22Rv1 (cell line): ENCODE results near the gene CBLB.

ENCODE experiments used
- H3K27ac ChIP-seq: fragments of 450-650 bp; 2 replicates; pipeline ENCODE4 v1.5.1; 2017
- ZFX ChIP-seq: fragments of 450-650 bp; IDR thresholded peaks from 2 replicates; pipeline ENCODE4 v1.6.1; 2017; ENCODE audit warnings: antibody characterized with exemption, borderline replicate concordance
- TF ChIP-seq, protein P1 (sequence below): fragments of 450-650 bp; IDR thresholded peaks from 2 replicates; pipeline ENCODE4 v1.5.1; 2017; ENCODE audit warnings: mild to moderate bottlenecking

The CBLB gene

DNA sequence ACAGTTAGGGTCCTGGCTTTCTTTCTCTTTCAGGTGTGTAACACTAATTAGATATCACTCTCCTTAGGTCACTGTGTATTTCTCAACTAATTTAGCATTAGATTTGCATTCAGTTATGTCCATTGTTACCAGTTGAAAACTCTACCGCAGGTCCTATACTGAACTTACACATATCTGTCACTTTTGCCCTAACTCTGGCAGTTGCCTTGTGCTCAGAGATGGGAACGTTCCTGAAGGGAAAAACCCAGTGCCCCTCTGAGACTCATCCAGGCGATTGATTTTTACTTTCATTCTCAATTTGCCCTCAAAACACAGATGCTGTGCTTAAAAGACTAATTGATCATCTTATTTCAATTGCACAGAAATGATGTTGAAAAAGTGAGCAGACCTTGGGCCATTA is 253.0 kb downstream of the CBLB start:
- TF ChIP-seq ZFX = no peak
- TF ChIP-seq, protein P1, sequence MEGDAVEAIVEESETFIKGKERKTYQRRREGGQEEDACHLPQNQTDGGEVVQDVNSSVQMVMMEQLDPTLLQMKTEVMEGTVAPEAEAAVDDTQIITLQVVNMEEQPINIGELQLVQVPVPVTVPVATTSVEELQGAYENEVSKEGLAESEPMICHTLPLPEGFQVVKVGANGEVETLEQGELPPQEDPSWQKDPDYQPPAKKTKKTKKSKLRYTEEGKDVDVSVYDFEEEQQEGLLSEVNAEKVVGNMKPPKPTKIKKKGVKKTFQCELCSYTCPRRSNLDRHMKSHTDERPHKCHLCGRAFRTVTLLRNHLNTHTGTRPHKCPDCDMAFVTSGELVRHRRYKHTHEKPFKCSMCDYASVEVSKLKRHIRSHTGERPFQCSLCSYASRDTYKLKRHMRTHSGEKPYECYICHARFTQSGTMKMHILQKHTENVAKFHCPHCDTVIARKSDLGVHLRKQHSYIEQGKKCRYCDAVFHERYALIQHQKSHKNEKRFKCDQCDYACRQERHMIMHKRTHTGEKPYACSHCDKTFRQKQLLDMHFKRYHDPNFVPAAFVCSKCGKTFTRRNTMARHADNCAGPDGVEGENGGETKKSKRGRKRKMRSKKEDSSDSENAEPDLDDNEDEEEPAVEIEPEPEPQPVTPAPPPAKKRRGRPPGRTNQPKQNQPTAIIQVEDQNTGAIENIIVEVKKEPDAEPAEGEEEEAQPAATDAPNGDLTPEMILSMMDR = no peak
- no peak overlapping the region for H3K27ac ChIP-seq

DNA sequence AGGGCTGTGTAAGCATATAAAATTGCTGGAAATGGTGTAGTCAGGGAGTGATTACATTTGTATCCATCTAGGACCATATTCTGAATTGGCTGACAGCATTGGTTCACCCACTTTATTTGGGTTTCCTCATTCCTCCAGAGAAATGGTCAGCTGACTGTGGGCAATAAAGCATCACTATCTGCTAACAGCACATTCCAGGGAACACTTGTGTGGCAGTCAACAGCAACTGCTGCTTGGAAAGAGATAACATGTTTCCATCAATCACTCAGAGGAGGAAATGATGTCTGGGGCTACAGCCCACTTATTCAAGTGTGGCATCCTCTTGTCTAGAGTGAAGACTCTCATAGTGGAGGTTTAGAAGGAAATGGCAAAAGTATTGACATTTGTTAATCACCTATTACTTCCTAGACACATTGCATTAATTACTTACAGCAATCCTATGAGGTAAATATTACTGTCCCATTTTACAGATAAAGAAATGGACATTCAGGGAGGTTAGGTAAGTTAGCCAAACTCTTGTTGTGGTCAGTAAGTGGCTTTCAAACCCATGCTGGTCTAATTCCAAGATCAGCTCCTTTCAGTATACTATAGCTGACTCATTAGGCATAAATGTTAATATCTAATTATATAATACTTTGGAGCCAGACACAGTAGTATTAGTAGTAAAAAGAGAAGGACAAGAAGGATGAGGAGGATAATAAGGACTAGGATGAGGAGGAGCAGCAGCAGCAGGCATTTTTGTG is 254.4 kb downstream of the CBLB start:
- no peak overlapping the region for H3K27ac ChIP-seq
- no peak for TF ChIP-seq ZFX
- TF ChIP-seq, protein P1 = no peak

DNA sequence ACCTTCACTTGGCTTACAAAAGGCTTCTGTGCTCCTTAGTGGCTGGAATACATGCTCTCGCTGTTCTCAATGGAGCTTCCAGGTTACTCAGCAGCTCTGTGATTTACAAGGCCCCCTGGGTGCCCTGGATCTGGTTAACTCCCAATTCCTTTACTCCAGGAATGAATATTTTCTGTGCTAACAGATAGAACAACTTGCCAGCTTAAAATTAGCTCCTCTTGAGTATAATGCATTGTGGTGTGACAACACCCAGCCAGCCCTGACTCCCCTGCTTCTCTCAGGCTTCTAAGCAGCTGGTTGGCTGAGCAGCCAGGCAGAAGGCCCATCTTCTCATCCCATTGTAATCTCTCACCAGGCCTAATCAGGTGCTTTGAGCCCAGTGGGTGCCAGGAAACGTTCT is 255.7 kb downstream of the CBLB start:
- TF ChIP-seq, protein P1 = no peak
- no peak for TF ChIP-seq ZFX

DNA sequence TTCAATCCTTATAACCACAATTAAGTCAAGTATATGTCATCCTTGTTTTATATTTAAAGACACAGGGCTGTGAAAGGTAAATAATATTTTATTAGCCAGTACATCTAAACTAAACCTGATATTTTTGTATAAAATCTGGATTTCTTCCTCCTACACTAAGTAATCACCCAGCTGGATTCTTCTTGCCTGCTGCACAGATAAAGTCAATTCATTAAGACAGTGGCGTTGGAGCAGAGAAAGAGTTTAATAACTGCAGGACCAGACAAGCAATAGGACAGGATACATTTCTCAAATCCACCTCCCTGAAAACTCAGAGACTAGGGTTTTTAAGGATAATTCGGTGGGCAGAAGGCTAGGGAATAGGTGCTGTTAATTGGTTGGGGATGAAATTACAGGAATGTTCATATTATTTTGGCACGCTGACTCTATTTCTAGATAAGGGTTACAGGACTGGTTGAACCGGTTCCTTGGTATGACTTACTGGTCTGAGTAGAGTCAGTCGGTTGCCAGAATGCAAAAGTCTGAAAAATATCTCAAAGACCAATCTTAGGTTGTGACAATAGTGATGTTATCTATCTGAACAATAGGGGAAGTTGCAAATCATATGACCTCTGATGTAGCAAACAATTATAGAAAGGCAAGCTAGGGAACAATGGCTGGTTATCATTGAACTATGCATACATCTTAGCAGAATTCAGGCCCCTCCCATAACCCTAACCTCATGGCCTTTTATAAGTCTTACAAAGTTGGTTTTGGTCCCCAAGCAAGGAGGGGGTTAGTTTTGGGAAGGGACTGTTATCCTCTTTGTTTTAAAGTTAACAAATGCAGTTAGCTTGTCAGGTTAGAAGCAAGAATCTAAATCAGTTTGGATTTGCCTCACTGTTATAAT is 257.3 kb downstream of the CBLB start:
- no peak for TF ChIP-seq ZFX
- TF ChIP-seq, protein P1 = no peak
- H3K27ac ChIP-seq = no peak overlapping the region

More for the DNA sequence above, 255.7 kb downstream of the CBLB start:
- H3K27ac ChIP-seq = no peak overlapping the region

DNA sequence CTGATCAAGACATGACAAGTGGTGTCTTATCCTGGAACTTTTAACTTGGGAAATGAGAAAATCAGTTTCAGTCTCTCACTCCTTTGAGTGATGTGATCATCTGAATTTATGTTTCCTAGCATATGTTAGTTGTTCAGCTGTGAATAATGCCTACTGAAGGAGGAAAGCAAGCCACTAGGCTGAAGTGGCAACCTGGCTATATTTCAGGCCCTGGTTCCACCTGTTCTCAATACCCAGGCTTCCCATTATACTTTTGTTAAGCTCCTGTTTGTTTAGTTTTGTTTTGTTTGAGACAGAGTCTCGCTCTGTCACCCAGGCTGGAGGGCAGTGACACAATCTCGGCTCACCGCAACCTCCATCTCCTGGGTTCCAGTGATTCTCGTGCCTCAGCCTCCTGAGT is 258.3 kb downstream of the CBLB start:
- TF ChIP-seq ZFX = no peak
- TF ChIP-seq, protein P1 = no peak
- H3K27ac ChIP-seq = no peak overlapping the region

DNA sequence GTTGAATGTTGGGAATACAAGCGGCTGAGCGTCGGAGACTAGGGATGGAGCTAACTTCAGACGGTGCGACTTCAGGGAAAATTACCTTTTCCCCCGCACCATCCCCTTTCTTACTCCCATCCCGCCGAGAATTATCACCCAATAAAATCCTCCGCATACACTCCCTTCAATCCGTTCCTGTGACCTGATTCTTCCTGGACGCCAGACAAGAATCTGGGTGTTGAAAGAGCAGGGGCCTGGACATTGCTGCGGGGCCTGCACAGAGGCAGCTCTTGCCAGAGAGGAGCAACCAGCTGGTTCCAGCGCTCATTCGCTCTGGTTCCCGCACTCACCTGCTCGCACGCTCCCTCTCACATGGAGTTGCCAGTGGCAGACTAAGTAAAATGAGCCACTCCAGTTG is 260.2 kb downstream of the CBLB start:
- H3K27ac ChIP-seq = no peak overlapping the region
- TF ChIP-seq ZFX = no peak
- TF ChIP-seq, protein P1 = no peak

DNA sequence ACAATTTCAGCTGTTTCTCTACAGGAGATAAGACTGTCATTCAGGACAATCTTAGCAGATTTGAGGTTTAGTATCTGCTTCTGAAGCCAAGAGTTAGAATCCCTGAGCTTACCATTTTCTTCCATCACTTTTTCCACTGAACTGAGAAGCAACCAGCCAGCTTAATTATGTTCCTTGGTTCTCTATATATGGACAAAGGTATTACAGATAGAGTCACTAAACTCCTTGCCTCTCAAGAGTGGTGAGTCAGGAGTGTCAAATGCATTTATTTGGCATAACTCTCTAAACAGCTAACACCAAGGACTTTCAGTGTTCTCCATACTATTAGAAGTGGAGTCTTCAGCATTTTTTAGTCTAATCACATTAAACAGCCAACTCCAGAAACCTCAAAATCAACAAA is 262.8 kb downstream of the CBLB start:
- no peak overlapping the region for H3K27ac ChIP-seq
- TF ChIP-seq, protein P1 = no peak
- TF ChIP-seq ZFX = no peak
